Activated T-cell treated with anti-CD3 and anti-CD28 coated beads for 48 hours (primary cell): ENCODE data around the gene BICRA.
"Not testable (repeated sequence)": the region's sequence is repeated elsewhere in the genome, so short reads cannot be mapped to it uniquely, and the experiment has no call there.

Experiments
- DNase-seq: peaks from one replicate; pipeline ENCODE4 v3.0.0-alpha.2; 2020; ENCODE audit warnings: low read depth

BICRA gene

DNA sequence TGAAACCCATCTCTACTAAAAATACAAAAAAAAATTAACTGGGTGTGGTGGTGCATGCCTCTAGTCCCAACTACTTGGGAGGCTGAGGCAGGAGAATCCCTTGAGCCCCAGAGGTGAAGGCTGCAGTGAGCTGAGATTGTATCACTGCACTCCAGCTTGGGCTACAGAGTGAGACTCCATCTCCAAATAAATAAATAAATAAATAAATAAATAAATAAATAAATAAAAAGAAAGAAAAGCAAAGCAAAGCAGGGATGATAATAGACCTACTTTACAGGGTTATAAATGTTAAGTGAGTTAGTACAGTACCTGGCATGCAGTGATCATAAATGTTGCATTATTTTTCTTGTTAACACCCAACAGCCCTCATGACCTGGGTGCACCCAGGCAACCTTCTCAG is 105.9 kb downstream of the BICRA start:
- DNase-seq: not testable (repeated sequence)

DNA sequence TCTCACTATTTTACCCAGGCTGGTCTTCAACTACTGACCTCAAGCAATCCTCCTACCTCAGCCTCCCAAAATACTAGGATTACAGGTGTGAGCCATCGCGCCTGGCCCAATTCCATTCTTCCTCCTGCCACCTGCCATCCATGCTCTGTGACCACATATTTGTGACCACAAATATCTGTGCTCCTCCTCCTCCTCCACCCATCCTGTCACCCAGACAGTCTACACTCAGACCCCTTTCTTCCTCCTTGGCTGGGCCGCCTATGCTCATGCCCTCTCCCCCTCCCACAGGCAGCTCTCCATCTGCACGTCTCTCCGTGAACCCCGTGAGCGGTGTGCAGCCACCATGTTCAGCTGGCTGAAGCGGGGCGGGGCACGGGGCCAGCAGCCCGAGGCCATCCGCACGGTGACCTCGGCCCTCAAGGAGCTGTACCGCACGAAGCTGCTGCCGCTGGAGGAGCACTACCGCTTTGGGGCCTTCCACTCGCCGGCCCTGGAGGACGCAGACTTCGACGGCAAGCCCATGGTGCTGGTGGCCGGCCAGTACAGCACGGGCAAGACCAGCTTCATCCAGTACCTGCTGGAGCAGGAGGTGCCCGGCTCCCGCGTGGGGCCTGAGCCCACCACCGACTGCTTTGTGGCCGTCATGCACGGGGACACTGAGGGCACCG is 107.5 kb downstream of the BICRA start:
- DNase-seq: no peak

DNA sequence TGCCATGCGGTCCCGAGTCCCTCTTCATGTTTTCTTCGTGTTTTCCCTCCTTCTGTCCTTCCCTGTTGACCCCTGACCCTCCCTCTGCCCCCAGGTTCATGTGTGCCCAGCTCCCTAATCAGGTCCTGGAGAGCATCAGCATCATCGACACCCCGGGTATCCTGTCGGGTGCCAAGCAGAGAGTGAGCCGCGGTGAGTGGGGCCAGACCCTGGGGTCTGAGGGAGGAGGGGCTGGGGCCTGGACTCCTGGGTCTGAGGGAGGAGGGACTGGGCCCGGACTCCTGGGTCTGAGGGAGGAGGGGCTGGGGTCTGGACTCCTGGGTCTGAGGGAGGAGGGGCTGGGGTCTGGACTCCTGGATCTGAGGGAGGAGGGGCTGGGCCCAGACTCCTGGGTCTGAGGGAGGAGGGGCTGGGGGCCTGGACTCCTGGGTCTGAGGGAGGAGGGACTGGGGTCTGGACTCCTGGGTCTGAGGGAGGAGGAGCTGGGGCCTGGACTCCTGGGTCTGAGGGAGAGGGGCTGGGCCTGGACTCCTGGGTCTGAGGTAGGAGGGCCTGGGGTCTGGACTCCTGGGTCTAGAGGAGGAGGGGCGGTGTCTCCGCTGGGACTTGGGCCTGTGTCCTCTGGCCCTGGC is 109.6 kb downstream of the BICRA start:
- DNase-seq: not testable (repeated sequence)

DNA sequence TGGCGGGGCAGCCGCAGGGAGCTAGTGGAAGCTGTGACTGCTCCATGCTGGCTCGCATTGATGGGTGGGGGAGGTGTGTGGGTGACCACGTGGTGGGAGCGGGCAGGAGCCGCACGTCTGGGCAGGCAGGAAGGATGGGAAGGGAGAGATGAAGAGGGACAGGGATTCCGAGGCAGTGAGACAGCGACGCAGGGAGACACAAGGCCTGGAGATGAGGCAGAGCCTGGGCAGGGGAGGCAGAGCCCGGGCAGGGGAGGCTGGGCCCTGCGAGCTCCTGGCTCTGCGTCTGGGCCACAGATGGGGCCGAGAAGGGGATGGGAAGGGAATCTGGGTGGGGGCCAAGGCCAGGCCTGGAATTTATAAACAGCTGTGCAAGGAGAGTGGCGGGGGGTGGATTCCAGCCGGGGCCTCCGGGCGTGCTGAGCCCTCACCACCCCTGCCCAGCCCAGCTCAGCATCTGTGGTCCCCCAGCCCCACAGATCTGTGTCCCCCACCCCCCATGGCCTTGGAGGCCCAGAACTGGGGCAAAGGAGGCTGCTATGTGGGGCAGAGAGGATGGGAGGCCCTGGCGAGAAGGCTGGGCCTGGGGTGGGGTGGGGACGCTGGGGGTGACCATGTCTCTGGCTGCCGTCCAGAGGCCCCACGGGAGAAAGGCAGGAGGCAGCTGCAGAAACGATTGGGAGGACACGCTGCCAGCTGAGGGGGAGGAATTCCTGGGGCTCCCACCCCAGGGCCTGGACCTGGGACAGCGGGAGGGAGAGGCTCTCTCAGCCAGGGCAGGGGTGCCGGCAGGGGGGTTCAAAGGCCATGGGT is 110.3 kb downstream of the BICRA start:
- no peak for DNase-seq

DNA sequence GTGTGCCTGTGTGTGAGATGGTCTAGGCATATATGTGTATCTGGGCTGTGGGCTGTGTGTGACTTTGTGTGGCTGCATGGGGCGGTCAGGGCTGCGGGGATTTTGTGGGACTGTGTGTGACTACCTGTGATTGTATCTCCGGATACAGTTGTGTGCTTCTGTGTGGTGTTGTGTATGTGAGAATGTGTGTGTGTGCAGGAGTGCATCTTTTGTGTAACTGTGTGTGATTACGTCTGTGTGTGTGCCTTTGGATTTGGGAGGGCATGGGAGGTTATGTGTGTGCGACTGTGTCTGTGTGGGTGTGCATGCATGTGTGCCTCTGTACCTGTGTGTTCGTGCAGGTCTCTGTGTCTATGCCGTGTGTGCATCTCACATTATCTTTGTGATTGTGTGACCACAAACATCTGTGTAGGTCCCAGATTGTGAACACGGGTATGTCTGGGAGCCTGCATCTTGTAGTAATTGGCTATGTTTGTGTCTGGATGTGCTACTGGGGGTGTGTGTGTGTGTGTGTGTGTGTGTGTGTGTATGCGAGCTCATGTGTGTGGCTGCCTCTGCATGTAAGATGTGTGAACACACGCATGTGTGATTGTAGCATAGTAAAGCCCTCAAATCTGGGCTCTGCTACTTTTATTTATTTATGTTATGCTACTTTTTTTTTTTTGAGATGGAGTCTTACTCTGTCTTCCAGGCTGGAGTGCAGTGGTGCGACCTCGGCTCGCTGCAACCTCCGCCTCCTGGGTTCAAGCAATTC is 111.9 kb downstream of the BICRA start:
- DNase-seq: no peak

DNA sequence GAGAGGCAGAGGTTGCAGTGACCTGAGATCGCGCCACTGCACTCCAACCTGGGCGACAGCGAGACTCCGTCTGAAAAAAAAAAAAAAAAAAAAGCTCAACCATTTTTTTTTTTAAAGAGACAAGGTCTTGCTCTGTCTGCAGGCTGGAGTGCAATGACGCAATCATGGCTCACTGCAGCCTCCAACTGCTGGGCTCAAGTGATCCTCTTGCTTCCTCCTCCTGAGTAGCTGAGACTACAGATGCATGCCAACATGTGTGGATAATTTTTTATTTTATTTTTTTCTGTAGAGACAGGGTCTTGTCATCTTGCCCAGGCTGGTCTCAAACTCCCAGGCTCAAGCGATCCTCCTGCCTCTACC is 114.6 kb downstream of the BICRA start:
- DNase-seq: no peak

DNA sequence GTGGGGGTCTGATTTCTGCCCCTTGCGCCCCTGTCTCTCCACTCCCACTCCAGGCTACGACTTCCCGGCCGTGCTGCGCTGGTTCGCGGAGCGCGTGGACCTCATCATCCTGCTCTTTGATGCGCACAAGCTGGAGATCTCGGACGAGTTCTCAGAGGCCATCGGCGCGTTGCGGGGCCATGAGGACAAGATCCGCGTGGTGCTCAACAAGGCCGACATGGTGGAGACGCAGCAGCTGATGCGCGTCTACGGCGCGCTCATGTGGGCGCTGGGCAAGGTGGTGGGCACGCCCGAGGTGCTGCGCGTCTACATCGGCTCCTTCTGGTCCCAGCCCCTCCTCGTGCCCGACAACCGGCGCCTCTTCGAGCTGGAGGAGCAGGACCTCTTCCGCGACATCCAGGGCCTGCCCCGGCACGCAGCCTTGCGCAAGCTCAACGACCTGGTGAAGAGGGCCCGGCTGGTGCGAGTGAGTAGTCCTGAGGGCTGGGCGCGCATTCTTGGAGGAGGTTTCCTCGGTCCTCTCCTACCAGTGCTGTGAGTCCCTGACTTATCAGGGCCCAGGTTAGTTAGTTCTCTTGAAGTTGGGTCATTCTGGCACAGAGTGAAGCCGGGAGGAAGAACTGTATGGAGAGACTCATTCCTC is 116.9 kb downstream of the BICRA start:
- no peak for DNase-seq

DNA sequence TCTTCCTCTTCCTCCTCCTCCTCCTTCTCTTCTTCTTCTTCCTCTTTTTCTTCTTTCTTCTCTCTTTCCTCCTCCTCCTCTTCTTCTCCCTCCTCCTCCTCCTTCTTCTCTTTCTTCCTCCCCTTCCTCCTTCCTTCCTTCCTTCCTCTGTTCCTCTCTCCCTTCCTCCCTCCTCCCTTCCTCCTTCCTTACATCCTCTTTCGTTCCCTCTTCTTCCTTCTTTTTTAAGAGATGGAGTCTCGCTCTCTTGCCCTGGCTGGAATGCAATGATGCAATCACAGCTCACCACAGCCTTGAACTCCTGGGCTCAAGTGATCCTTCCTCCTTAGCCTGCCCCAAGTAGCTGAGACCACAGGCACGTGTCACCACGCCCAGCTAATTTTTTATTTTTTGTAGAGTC is 117.5 kb downstream of the BICRA start:
- no peak for DNase-seq

DNA sequence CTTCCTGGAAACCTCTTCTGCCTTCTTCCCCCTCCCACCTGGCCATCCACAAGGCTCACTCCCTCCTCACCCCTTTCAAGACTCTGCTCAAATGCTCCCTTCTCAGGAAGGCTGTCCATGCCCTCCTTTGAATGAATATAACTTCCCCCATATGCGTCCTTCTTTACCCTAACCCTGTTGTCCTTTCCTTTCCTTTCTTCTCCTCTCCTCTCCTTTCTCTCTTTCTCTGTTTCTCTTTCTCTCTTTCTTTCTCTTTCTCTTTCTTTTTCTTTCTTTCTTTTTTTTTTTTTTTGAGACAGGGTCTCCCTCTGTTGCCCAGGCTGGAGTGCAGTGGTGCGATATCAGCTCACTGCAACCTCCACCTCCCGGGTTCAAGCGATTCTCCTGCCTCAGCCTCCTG is 119.4 kb downstream of the BICRA start:
- DNase-seq: not testable (repeated sequence)

DNA sequence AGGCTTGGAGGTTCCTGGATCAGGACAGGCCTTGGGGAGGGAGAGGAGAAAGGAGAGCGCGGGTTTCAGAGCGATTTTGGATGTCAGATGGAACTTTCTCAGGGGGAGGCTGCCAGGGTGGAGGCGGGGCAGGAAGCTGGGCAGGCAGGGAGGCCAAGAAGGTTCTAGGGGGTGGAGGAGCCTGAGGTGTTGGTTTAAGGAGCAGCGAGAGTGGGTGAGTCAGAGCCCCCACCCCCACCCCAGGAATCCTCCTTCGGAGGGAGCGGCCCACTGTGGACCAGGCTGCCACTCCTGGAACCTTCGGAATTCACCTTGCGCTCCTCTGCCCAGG is 120.5 kb downstream of the BICRA start:
- DNase-seq: no peak

DNA sequence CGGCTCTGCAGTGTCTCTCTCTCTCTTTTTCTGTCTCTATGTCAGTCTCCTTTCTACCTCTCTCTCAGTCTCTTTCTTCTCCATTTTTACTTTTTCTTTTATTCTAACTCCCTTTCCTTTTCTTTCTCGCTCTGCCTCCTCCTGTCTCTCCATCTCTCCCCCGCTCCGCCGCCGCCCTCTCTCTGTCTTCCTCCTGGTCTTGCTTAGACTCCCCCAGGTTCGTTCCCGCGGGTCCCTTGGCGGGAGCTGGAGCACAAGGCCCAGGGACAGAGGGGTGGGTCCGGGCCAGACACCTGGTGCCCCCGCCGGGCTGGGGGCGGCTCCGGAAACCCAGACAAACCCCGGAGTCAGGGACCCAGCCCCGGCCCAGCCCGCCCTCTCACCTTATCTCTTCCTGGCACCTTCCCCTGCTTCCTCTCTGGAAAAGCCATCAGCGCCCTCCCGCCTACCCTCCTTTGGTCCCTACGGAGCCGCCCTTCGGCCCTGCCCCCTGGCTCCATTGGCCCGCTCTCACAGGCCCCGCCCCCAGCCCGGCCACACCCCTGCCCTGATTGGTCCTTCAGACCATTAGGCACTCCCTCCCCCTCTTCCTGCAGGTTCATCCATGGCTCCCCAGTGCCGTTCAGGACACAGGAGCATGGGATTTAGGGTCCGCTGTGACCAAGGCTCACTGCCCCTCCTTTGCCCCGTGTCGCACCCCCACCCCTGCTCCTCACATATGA is 121.0 kb downstream of the BICRA start:
- peak; percentile 73 for DNase-seq

DNA sequence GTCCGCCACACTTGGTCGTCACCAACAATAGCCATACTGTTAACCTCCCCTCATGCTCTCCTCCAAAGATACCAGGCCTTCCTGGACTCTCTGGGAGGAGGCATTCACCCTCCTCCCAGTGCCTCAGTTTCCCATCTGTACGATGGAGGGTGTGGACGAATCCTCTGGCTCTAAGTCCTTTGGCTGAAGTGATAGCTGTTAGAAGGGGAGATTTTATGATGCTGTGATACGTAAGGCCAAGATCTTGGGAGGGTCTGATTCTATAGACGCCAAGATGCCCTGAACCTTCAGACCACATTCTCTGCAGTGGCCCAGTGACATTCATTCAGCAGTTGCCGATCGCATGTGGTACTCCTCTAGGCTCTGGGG is 121.6 kb downstream of the BICRA start:
- DNase-seq: no peak

DNA sequence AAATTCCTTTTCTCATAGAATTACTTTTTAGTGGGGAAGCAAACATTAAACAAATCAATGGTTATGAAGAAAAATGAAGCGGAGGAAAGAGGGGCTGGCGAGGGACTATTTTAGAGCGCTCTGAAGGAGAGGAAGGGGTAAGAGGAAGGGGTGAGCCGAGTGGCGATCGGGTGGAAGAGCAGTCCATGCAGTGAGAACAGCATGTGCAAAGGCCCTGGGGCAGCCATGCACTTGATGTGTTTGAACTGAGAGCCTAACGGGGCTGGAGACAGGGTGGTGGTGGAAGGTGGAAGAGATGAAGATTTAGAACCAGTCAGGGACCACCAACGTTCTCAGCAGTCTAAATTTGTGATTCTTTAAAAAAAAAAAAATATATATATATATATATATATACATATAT is 122.0 kb downstream of the BICRA start:
- no peak for DNase-seq

DNA sequence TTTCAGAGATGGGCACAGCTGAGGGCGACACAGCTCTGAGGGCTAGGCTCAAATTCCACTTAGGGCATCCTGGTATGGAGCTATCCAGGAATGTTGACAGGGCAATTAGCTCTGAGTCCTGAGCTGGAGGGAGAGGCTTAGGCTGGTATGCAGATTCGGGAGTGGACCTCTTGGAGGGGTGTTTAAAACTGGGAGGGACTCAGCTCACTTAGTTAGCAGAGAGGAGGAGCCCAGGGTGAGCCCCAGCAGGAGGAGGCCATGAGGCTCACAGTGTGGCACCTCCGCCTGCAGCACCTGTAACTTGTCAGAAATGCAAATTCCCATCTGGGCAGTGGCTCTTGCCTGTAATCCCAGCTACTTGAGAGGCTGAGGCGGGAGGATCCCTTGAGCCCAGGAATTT is 126.2 kb downstream of the BICRA start:
- DNase-seq: no peak

DNA sequence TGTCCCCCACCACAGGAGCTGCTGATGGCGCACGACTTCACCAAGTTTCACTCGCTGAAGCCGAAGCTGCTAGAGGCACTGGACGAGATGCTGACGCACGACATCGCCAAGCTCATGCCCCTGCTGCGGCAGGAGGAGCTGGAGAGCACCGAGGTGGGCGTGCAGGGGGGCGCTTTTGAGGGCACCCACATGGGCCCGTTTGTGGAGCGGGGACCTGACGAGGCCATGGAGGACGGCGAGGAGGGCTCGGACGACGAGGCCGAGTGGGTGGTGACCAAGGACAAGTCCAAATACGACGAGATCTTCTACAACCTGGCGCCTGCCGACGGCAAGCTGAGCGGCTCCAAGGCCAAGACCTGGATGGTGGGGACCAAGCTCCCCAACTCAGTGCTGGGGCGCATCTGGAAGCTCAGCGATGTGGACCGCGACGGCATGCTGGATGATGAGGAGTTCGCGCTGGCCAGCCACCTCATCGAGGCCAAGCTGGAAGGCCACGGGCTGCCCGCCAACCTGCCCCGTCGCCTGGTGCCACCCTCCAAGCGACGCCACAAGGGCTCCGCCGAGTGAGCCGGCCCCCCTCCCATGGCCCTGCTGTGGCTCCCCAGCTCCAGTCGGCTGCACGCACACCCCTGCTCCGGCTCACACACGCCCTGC is 132.1 kb downstream of the BICRA start:
- no peak for DNase-seq

DNA sequence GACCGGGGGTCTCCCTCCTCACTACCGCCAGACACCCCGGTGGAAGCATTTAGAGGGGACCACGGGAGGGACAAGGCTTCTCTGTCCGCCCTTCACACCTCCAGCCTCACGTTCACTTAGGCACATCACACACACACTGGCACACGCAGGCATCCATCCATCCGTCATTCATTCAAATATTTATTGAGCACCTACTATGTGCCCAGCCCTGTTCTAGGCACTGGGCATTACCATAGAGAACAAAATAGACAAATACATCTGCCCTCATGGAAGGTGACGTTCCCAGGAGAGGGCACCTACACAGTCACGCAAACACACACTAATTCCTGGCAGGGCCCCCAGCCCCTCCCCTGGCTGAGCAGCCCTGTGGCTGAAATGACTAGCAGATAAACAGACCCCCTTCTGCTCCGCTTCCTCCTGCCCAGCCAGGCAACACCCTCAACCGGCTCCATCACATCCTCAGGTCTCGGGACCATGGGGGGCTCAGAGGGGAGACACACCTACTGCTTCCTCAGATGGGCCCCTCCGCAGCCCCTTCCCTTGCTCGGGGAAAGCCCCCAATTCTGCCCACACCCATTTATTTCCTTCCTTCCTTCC is 132.7 kb downstream of the BICRA start:
- no peak for DNase-seq

DNA sequence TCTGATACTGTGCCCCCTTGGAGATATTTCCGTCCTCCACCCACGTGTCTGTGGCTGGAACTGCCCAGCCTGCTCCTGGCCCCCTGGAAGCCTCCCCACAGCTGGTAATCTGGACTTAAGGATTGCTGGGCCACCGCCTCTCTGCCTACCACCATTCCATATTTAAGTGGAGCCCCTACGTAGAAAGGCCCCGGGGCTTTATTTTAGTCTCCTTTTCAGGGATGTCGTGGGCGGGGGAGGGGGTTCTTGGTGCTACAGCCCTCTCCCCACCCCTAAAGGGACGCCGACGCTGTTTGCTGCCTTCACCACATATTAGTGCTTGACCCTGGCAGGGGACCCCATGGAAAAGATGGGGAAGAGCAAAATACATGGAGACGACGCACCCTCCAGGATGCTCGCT is 133.7 kb downstream of the BICRA start:
- DNase-seq: no peak

DNA sequence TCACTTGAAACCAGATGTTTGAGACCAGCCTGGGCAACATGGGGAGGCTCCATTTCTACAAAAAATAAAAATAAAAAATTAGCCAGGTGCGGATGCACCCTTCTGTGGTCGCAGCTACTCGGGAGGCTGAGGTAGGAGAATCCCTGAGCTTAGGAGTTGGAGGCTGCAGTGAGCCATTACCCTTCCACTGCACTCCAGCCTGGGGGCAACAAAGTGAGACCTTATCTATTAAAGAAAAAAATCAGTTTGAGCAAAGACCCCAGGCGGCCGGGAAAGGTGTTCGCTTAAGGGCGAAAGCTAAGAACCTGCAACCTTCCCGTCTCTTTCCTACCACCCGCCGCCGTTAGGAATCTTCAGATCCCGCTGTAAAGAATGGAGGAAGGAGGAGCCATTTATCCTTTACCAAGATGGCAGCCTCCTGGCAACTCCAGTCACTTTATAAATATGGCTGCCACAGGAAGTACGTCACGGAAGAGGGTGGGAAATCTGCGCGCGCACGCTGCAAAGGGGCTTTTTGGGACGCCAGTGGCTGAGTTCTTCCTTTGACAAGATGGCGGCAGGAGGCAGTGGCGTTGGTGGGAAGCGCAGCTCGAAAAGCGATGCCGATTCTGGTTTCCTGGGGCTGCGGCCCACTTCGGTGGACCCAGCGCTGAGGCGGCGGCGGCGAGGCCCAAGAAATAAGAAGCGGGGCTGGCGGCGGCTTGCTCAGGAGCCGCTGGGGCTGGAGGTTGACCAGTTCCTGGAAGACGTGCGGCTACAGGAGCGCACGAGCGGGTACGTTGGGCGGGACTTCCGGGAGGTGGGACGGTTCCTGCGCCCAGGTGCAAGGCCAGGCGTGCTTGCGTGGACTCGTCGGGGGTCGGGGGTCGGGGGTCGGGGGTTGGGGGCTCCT is 136.3 kb downstream of the BICRA start, which contains the start of gene NOP53:
NOP53 (plus strand) TSS at position 537 of the 892 bp plus-strand sequence; CDS start at position 551, 14 bp downstream.
- DNase-seq: peak; percentile 93

DNA sequence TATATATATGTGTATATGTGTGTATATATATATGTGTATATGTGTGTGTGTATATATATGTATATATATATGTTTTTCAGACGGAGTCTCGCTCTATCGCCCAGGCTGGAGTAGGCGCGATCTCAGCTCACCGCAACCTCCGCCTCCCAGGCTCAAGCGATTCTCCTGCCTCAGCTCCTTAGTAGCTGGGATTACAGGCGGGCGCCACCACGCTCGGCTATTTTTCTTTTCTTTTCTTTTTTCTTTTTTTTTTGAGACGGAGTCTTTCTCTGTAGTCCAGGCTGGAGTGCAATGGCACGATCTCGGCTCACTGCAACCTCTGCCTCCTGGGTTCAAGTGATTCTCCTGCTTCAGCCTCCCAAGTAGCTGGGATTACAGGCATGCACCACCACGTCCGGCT is 137.2 kb downstream of the BICRA start:
- not testable (repeated sequence) for DNase-seq
